Uterus (tissue), 2 donors: ENCODE data around the gene PLCD4.

Experiments
- CTCF ChIP-seq, 4 experiments: fragments of 200-600 bp in 2 of 4; fragments of 450-650 bp in 2 of 4; sonication (generic) in 2 of 4; IDR thresholded peaks; one replicate each; pipeline ENCODE4 v1.5.1; 2016 to 2019; ENCODE audit warnings: antibody characterized with exemption in 4 of 4, mild to moderate bottlenecking in 2 of 4, moderate library complexity in 1 of 4
- POLR2A ChIP-seq, 2 donors: fragments of 450-650 bp; IDR thresholded peaks; one replicate each; pipeline ENCODE4 v1.6.1; 2016; ENCODE audit warnings: antibody characterized with exemption in 2 of 2, mild to moderate bottlenecking in 1 of 2, moderate library complexity in 1 of 2

GRCh38 chr2:218569038-218569431 is 38.7 kb upstream of the PLCD4 start:
- no peak for TF ChIP-seq CTCF (IDR thresholded peaks at IDR 0.05)
- no peak for TF ChIP-seq POLR2A (IDR thresholded peaks at IDR 0.05)
